Mucosa of stomach (tissue), 1 donor: Measurements from ENCODE around the gene NEB.
"Not testable (repeated sequence)": the region's sequence is repeated elsewhere in the genome, so short reads cannot be mapped to it uniquely, and the experiment has no call there.

Experiments
- H3K27me3 ChIP-seq: one replicate; pipeline ENCODE4 v1.7.0; 2013; ENCODE audit warnings: mild to moderate bottlenecking, low read length; ENCODE audit not compliant: control insufficient read depth, insufficient read depth
- H3K36me3 ChIP-seq: one replicate; pipeline ENCODE4 v1.7.0; 2013; ENCODE audit warnings: low read length; ENCODE audit not compliant: control insufficient read depth, insufficient read depth
- H3K4me1 ChIP-seq: one replicate; pipeline ENCODE4 v1.7.0; 2013; ENCODE audit warnings: mild to moderate bottlenecking, low read length; ENCODE audit not compliant: control insufficient read depth, insufficient read depth
- H3K4me3 ChIP-seq: one replicate; pipeline ENCODE4 v1.7.0; 2013; ENCODE audit warnings: low read length
- H3K9ac ChIP-seq: one replicate; pipeline ENCODE4 v1.7.0; 2013; ENCODE audit warnings: mild to moderate bottlenecking, low read length, moderate library complexity
- H3K9me3 ChIP-seq: one replicate; pipeline ENCODE4 v1.7.0; 2013; ENCODE audit warnings: mild to moderate bottlenecking, low read length, moderate library complexity; ENCODE audit not compliant: control insufficient read depth
- donor health status: Pancreatic carcinoma.

NEB gene

DNA sequence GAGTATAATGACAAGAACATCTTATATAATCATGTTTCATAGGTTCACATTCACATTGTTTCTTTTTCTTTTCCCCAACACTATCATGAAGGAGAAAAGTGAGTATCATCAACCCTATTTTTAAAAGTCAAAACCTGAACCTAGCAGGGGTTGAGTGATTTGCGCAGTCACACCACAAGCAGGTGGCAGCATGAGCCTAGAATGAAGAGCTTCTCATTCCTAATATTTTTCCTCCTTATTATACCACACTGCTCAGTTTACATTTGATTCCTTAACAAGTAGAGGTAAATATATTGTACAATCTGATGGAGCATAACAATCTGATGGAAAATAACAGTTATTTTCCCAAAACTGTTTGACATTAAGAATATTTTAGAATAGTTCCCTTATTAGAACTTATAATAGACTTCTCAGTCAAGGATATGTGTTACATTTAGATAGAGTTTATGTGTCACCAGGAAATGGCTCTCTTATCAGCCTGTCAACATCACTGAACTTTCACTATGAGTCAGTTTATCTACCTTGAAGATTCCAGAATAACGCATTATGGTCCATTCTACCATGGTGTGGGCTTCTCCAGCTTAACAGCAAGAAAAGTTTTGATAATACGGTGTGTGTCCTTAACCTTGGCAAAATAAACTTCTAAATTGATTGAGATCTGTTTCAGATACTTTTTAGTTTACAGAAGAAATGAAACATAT, 119.5 kb downstream of the NEB start:
- Histone ChIP-seq H3K9ac (no peak overlapping the region), H3K4me1 (no peaks in the 10 kb centered on the region), H3K9me3 (no peaks in the 10 kb centered on the region), H3K27me3 (no peaks in the 10 kb centered on the region), H3K4me3 (no peak overlapping the region), H3K36me3 (no peaks in the 10 kb centered on the region)

DNA sequence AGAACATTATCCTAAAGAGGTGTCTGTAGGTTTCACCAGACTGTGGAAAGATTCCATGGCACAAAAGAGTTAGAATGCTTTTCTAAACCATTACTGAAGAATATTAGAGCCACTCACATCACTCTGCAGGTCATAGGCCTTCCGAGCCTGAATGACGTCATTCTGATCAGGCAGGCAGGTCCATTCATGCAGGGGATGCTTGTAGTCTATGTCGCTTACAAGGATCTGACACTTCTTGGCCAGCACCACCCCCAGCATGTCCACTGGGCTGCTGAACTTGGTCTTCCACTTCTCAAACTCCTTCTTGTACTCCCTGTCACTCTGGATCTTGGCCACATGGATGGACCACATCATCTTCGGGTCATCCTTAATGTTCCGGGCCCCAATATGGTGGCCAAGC, 120.1 kb downstream of the NEB start:
- no peak overlapping the region for H3K4me3 ChIP-seq
- H3K4me1 ChIP-seq = no peaks in the 10 kb centered on the region
- H3K27me3 ChIP-seq = no peaks in the 10 kb centered on the region
- no peaks in the 10 kb centered on the region for H3K36me3 ChIP-seq
- no peak overlapping the region for H3K9ac ChIP-seq
- no peaks in the 10 kb centered on the region for H3K9me3 ChIP-seq

DNA sequence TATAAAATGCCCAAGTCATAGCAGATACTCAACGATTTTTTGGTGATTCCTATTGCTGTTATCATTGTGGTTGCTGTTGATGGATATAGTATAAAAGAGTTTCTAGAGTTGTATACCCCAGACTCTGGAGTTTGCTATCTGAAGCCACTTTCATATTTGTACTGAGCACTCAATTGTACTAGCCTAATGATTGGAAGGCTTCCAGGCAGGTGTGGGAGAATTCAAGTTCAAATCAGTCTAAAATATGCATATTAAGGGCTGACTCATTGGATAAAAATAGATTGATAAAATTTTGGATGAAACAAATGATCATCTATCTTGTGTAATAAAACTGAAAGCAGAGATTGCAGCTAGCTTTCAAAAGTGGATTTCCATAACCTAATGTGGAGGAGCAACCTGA, 122.9 kb downstream of the NEB start:
- H3K36me3 ChIP-seq = no peaks in the 10 kb centered on the region

DNA sequence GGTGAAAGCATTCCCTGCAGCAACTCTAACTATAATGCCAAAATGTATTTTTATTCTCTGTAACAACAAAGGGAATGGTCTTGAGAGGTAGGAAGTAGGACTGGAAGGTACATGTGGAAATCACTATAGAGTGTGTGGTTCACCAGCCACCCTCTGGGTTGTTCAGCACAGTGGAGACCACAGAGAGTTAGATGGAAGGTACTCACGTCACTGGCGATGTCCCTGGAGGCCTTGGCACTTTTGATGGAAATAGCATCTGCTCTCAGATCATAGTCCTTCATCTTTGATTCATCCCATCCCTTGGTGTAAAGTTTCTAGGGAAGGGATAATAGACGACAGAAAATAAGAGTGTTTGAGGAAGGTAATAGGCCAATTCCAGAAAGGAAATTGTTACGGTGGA, 124.0 kb downstream of the NEB start:
- H3K4me1 ChIP-seq = no peaks in the 10 kb centered on the region
- H3K36me3 ChIP-seq = no peaks in the 10 kb centered on the region
- no peaks in the 10 kb centered on the region for H3K9me3 ChIP-seq
- H3K4me3 ChIP-seq = no peak overlapping the region
- H3K9ac ChIP-seq = no peak overlapping the region
- no peaks in the 10 kb centered on the region for H3K27me3 ChIP-seq

More for the DNA sequence above, 122.9 kb downstream of the NEB start:
- H3K4me3 ChIP-seq = no peak overlapping the region
- H3K27me3 ChIP-seq = no peaks in the 10 kb centered on the region
- H3K9ac ChIP-seq = no peak overlapping the region
- no peaks in the 10 kb centered on the region for H3K9me3 ChIP-seq
- H3K4me1 ChIP-seq = no peaks in the 10 kb centered on the region

DNA sequence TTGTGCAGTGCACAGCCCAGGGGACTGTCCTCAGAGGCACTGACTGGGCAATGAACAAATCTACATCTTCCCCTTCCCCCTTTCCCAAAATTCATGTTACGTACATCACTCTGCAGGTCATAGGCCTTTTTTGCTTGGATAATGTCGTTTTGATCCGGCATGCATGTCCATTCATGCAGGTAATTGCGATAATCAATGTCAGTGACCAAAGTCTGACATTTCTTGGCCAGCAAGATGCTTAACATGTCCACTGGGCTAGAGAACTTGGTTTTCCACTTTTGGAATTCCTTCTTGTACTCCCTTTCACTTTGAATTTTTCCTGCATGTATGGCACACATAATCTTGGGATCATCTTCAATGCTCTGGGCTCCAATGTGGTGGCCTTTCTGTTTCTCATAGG, 124.6 kb downstream of the NEB start:
- Histone ChIP-seq H3K4me1 (no peaks in the 10 kb centered on the region), H3K36me3 (no peaks in the 10 kb centered on the region), H3K9me3 (no peaks in the 10 kb centered on the region), H3K27me3 (no peaks in the 10 kb centered on the region), H3K9ac (no peak overlapping the region), H3K4me3 (no peak overlapping the region)

DNA sequence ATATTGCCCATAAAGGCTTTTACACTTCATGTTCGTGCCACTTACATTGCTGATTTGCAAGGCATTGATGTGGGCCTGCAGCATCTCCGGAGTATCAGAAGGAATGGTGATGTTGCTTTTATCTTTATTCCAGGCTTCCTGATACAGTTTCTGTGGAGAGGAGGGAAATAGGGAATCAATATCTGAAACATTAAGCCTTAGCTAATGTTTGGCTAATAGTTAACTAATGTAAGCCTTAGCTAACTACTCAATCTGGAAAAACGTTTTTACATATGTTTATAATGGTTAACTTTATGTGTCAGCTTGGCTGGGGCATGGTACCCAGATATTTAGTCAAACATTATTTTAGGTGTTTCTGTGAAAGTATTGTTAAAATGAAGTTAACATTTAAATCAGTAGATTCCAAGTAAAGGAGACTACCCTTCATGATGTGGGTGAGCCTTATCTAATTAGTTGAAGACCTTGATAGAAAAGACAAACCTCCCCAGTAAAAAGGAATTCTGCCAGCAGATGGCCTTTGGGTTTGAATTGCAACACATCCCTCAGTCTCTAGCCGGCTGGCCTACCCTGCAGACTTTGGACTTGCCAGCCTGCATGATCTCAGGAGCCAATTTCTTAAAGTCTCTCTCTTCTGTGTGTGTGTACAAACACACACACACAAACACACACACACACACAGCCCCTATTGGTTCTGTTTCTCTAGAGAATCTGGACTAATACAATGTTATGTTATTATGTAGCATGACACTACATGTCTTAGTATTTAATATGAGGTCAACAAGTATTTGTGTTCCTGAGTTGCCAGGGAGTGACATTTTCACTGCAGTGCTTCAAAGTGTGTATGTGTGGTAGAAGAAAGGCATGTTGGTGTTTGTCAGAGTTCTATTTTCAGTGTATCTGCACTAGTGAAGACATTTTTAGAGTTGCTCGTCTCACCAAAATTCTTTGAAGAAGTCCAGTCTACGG, 126.5 kb downstream of the NEB start:
- not testable (repeated sequence) for H3K9me3 ChIP-seq, H3K9ac ChIP-seq, H3K36me3 ChIP-seq, H3K4me3 ChIP-seq, H3K4me1 ChIP-seq, H3K27me3 ChIP-seq

DNA sequence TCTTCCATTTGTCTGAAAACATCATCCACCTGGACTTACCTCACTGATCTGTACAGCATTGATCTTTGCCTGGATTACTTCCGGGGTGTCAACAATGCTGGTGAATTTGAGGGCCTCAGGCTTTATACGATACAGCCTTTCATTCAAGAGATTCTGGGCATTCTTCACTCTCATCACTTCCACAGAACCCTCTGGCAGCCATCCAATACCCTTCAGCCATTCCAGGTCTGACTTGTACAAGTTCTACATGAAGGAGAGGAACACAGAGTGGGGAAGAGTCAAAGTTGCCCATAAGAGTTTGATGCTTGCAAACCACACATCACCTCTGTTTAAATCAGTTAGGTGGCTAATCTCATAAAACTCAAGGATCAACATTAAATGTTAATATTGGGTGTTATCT, 130.7 kb downstream of the NEB start:
- not testable (repeated sequence) for H3K4me1 ChIP-seq, H3K9me3 ChIP-seq, H3K4me3 ChIP-seq, H3K36me3 ChIP-seq, H3K27me3 ChIP-seq, H3K9ac ChIP-seq

DNA sequence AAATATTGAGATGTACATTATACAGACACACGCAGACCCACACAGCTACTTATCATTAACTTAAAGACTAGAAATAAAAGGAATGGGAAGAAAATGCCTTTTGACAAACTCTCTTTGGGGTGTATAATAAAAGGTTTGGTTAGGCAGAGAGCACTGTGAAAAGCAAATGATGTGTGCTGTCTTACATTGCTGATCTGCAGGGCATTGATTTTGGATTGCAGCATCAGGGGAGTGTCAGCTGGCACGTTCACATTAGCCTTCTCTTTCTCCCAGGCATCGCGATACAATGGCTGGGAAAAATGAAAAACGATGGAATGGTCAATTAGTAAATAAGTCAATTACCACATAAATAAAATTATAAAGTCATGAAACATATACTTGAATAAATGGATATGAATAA, 131.9 kb downstream of the NEB start:
- not testable (repeated sequence) for H3K4me3 ChIP-seq, H3K9me3 ChIP-seq, H3K4me1 ChIP-seq, H3K27me3 ChIP-seq, H3K36me3 ChIP-seq, H3K9ac ChIP-seq

DNA sequence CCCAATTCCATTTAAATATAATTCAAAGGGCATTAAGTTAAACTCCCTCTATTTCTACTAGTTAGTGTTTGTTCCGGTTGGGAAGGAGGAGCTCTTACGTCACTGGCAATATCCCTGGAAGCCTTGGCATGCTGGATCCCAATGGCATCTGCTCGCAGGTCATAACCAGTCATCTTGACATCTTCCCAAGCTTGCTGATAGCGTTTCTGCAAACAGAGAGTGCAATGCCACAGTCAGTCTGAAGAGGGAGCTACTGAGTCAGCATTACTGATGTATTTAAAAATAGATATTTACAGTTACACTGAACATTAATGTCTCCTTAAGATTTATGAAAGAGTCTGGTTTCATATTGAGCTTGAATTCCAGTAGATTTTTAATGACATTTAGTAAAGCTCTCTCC, 132.5 kb downstream of the NEB start:
- H3K4me1 ChIP-seq, H3K4me3 ChIP-seq: not testable (repeated sequence)

DNA sequence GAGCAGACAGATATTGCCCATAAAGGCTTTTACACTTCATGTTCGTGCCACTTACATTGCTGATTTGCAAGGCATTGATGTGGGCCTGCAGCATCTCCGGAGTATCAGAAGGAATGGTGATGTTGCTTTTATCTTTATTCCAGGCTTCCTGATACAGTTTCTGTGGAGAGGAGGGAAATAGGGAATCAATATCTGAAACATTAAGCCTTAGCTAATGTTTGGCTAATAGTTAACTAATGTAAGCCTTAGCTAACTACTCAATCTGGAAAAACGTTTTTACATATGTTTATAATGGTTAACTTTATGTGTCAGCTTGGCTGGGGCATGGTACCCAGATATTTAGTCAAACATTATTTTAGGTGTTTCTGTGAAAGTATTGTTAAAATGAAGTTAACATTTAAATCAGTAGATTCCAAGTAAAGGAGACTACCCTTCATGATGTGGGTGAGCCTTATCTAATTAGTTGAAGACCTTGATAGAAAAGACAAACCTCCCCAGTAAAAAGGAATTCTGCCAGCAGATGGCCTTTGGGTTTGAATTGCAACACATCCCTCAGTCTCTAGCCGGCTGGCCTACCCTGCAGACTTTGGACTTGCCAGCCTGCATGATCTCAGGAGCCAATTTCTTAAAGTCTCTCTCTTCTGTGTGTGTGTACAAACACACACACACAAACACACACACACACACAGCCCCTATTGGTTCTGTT, 137.2 kb downstream of the NEB start:
- H3K9ac ChIP-seq, H3K27me3 ChIP-seq, H3K4me3 ChIP-seq, H3K9me3 ChIP-seq, H3K4me1 ChIP-seq, H3K36me3 ChIP-seq: not testable (repeated sequence)

More for the DNA sequence above, 132.5 kb downstream of the NEB start:
- H3K36me3 ChIP-seq, H3K9me3 ChIP-seq, H3K27me3 ChIP-seq, H3K9ac ChIP-seq: not testable (repeated sequence)

DNA sequence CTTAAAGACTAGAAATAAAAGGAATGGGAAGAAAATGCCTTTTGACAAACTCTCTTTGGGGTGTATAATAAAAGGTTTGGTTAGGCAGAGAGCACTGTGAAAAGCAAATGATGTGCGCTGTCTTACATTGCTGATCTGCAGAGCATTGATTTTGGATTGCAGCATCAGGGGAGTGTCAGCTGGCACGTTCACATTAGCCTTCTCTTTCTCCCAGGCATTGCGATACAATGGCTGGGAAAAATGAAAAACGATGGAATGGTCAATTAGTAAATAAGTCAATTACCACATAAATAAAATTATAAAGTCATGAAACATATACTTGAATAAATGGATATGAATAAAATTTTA, 142.4 kb downstream of the NEB start:
- H3K9ac ChIP-seq, H3K9me3 ChIP-seq, H3K27me3 ChIP-seq, H3K36me3 ChIP-seq, H3K4me3 ChIP-seq, H3K4me1 ChIP-seq: not testable (repeated sequence)

DNA sequence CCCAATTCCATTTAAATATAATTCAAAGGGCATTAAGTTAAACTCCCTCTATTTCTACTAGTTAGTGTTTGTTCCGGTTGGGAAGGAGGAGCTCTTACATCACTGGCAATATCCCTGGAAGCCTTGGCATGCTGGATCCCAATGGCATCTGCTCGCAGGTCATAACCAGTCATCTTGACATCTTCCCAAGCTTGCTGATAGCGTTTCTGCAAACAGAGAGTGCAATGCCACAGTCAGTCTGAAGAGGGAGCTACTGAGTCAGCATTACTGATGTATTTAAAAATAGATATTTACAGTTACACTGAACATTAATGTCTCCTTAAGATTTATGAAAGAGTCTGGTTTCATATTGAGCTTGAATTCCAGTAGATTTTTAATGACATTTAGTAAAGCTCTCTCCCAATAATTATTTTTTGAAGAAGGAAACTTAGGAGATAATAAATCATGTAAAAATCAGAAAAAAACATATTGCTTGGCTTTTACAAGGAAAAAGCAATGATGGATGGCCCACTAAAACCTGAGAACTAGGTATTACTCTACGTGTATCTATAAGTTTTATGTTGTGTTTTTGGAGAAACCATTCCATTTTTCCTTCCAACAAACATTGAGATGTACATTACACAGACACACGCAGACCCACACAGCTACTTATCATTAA, 142.9 kb downstream of the NEB start:
- H3K27me3 ChIP-seq, H3K9me3 ChIP-seq, H3K4me1 ChIP-seq, H3K9ac ChIP-seq, H3K36me3 ChIP-seq, H3K4me3 ChIP-seq: not testable (repeated sequence)
